Keratinocyte (primary cell): ENCODE measurements around the gene CLPX. TPM values are rescaled to one million over a fixed set of nuclear protein-coding genes. Genes with fewer than 3 reads are reported as not detected.
"Not testable (repeated sequence)": the region's sequence is repeated elsewhere in the genome, so short reads cannot be mapped to it uniquely, and the experiment has no call there.

Experiments used
- DNase-seq: peaks from one replicate; pipeline ENCODE4 v3.0.0-alpha.2; 2011; ENCODE audit warnings: low read depth, missing footprints, low spot score
- FAIRE-seq: peaks from 2 replicates; lab custom pipeline; 2011; peaks lifted over from hg19 to GRCh38; lab: Jason Lieb, UNC
- H2AFZ ChIP-seq: 2 replicates; pipeline ENCODE4 v1.6.0; 2012; ENCODE audit warnings: low read length, control low read depth, inconsistent platforms; ENCODE audit not compliant: control insufficient read depth
- H3K27ac ChIP-seq: 2 replicates; pipeline ENCODE4 v1.5.1; 2011; ENCODE audit warnings: low read length; ENCODE audit not compliant: control insufficient read depth, insufficient read depth
- H3K27me3 ChIP-seq: 3 replicates; pipeline ENCODE4 v1.6.0; 2011; ENCODE audit warnings: low read length; ENCODE audit not compliant: control insufficient read depth, insufficient read depth; ENCODE audit errors: extremely low read depth
- H3K36me3 ChIP-seq, 2 experiments: 2 replicates in 1 of 2; 3 replicates in 1 of 2; pipeline ENCODE4 v1.5.1; 2011; ENCODE audit warnings: low read length in 2 of 2, mild to moderate bottlenecking in 1 of 2; ENCODE audit not compliant: control insufficient read depth in 2 of 2, insufficient read depth in 2 of 2; ENCODE audit errors: extremely low read depth in 1 of 2
- H3K4me1 ChIP-seq: 3 replicates; pipeline ENCODE4 v1.5.1; 2011; ENCODE audit warnings: low read length; ENCODE audit not compliant: control insufficient read depth, insufficient read depth; ENCODE audit errors: extremely low read depth
- H3K4me2 ChIP-seq: 3 replicates; pipeline ENCODE4 v1.6.0; 2011; ENCODE audit warnings: low read depth, low read length; ENCODE audit not compliant: control insufficient read depth, insufficient read depth; ENCODE audit errors: extremely low read depth
- H3K4me3 ChIP-seq, 3 experiments: fragments of 200-600 bp in 1 of 3; sonication (generic) in 1 of 3; 2 replicates in 2 of 3; 3 replicates in 1 of 3; pipeline ENCODE4 v1.5.1; 2011 to 2016; ENCODE audit warnings: low read length in 3 of 3, mild to moderate bottlenecking in 3 of 3, control low read depth in 2 of 3, inconsistent platforms in 1 of 3, low read depth in 1 of 3, mixed read lengths in 1 of 3, mixed run types in 1 of 3, moderate library complexity in 1 of 3; ENCODE audit not compliant: control insufficient read depth in 2 of 3, insufficient read depth in 2 of 3; ENCODE audit errors: extremely low read depth in 1 of 3
- H3K79me2 ChIP-seq: 2 replicates; pipeline ENCODE4 v1.6.0; 2012; ENCODE audit warnings: low read length; ENCODE audit not compliant: control insufficient read depth, insufficient read depth
- H3K9ac ChIP-seq: 3 replicates; pipeline ENCODE4 v1.6.0; 2011; ENCODE audit warnings: low read length; ENCODE audit not compliant: control insufficient read depth, insufficient read depth; ENCODE audit errors: extremely low read depth
- H3K9me1 ChIP-seq: 3 replicates; pipeline ENCODE4 v1.6.0; 2011; ENCODE audit warnings: low read length; ENCODE audit not compliant: control insufficient read depth, insufficient read depth; ENCODE audit errors: extremely low read depth
- H3K9me3 ChIP-seq: 2 replicates; pipeline ENCODE4 v1.5.1; 2012; ENCODE audit warnings: low read depth, low read length; ENCODE audit not compliant: control insufficient read depth
- H4K20me1 ChIP-seq: 3 replicates; pipeline ENCODE4 v1.6.0; 2011; ENCODE audit warnings: low read length; ENCODE audit not compliant: control insufficient read depth, insufficient read depth; ENCODE audit errors: extremely low read depth
- EZH2 ChIP-seq: IDR thresholded peaks from one replicate; pipeline ENCODE4 v1.6.1; 2012; ENCODE audit warnings: inconsistent platforms, mild to moderate bottlenecking, low read length, moderate library complexity
- dilution Hi-C: fragments of 300-500 bp; cut with MboI; formaldehyde crosslinking; loops from one replicate; pipeline ENCODE4 v1.7.0; 2020; ENCODE audit warnings: low sequenced_read_pairs; ENCODE audit not compliant: extremely low pct_ligation_motif_present
- polyA plus RNA-seq, 5 experiments: library from polyadenylated mRNA; depleted of rRNA in 3 of 5; stranded (reverse) in 3 of 5; stranded (forward) in 1 of 5; unstranded in 1 of 5; fragments of >200 nt; gene quantifications; 1 replicate in 1 of 5; 2 replicates in 3 of 5; 3 replicates in 1 of 5; pipeline versions ENCODE4 v1.2.1 to v1.2.3, GENCODE V29; 2011 to 2012; ENCODE audit warnings: missing spikeins in 2 of 5, low read depth in 1 of 5, low replicate concordance in 1 of 5
- TF ChIP-seq, protein P1 (sequence below), 3 experiments: IDR thresholded peaks in 1 of 3; conservative IDR thresholded peaks in 1 of 3; optimal IDR thresholded peaks in 1 of 3; 2 replicates in 2 of 3; 3 replicates in 1 of 3; pipeline versions ENCODE3 to v1.5.1; 2011; ENCODE audit warnings: low read length in 3 of 3, mild to moderate bottlenecking in 3 of 3, moderate library complexity in 2 of 3, control low read depth in 1 of 3, inconsistent platforms in 1 of 3; ENCODE audit not compliant: insufficient read depth in 2 of 3; ENCODE audit errors: extremely low read depth in 1 of 3

The CLPX gene
- polyA plus RNA-seq, 1 donor (not counting 4 experiments of a cell fraction or from before 2014, with no cell fraction given) = 51.5 TPM

DNA sequence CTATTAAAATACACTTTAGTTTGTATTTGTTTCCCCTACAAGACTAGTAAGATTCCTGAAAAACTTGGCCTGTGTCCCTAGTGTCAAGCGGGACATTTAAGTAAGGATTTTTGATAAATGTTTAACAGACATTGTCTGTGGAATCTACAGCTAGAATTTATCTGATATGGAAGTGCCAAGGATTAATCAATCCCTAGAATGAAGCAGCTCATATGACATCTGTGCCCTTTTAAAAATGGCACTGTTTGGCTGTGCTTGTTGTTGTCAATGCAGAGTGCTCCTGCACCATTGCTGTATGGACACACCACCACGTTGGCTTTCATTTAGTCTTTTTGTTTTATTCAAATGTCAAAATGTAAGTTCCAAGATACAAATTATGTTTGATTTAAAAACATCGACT lies 37.2 kb downstream of the CLPX start:
- H3K9me3 ChIP-seq = no peaks in the 10 kb centered on the region
- FAIRE-seq (no peak), DNase-seq (no peak)
- H4K20me1 ChIP-seq = no peaks in the 10 kb centered on the region
- no peak overlapping the region for H3K9ac ChIP-seq
- no peaks in the 10 kb centered on the region for H3K4me1 ChIP-seq
- no peak overlapping the region for H3K27ac ChIP-seq
- no peak overlapping the region for H2AFZ ChIP-seq
- no peaks in the 10 kb centered on the region for H3K27me3 ChIP-seq
- TF ChIP-seq EZH2 = no peak
- TF ChIP-seq, protein P1, sequence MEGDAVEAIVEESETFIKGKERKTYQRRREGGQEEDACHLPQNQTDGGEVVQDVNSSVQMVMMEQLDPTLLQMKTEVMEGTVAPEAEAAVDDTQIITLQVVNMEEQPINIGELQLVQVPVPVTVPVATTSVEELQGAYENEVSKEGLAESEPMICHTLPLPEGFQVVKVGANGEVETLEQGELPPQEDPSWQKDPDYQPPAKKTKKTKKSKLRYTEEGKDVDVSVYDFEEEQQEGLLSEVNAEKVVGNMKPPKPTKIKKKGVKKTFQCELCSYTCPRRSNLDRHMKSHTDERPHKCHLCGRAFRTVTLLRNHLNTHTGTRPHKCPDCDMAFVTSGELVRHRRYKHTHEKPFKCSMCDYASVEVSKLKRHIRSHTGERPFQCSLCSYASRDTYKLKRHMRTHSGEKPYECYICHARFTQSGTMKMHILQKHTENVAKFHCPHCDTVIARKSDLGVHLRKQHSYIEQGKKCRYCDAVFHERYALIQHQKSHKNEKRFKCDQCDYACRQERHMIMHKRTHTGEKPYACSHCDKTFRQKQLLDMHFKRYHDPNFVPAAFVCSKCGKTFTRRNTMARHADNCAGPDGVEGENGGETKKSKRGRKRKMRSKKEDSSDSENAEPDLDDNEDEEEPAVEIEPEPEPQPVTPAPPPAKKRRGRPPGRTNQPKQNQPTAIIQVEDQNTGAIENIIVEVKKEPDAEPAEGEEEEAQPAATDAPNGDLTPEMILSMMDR (optimal IDR thresholded peaks at IDR 0.05 in 1 of 3, IDR thresholded peaks at IDR 0.05 in 1 of 3, conservative IDR thresholded peaks at IDR 0.05 in 1 of 3; ENCODE audit: extremely low read depth in 1 of 3, insufficient read depth in 2 of 3, low read length in 3 of 3) = no peak
- dilution Hi-C loops = no loop called here
- H3K4me2 ChIP-seq = no peak overlapping the region
- peaks cover 0 to 3% of the 10 kb centered on the region in 2 experiments for H3K36me3 ChIP-seq
- no peak overlapping the region for H3K4me3 ChIP-seq
- H3K79me2 ChIP-seq = no peaks in the 10 kb centered on the region
- no peaks in the 10 kb centered on the region for H3K9me1 ChIP-seq

DNA sequence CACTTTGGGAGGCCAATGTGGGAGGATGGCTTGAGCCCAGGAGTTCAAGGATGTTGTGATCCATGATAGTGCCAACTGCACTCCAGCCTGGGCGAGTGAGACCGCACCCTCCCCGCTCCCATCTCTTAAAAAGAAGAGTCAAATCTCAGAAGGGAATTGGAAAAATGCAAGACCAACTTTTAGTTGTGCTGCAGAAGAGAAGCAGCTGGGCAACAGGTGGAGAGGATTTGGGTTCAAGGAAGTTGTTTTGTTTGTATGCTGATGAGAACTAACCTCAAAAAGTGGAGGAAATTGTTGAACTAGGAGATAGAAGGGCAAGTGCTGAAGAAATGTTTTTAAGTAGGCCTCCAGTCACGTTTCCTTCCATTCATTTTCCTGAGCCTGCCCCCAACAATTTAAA lies 38.7 kb downstream of the CLPX start:
- Histone ChIP-seq H3K36me3 (peaks cover 0 to 3% of the 10 kb centered on the region in 2 experiments), H3K79me2 (no peaks in the 10 kb centered on the region), H3K4me2 (no peak overlapping the region)

DNA sequence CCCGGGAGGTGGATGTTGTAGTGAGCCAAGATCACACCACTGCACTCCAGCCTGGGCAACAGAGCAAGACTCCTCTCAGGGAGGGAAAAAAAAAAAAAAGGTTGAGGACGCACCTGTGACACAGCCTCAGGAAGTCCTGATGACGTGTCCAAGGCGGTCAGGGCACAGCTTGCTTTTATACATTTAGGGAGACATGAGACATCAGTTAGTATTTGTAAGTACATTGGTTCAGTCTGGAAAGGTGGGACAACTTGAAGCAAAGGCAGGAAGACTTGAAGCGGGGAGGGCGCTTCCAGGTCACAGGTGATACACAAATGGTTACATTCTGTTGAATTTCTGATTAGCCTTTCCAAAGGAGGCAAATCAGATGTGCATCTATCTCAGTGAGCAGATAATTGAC lies 46.5 kb downstream of the CLPX start:
- H3K9me3 ChIP-seq, H3K79me2 ChIP-seq, H3K36me3 ChIP-seq, H3K9me1 ChIP-seq, FAIRE-seq, H2AFZ ChIP-seq, DNase-seq, H4K20me1 ChIP-seq, H3K27me3 ChIP-seq, H3K4me3 ChIP-seq, H3K4me2 ChIP-seq, H3K9ac ChIP-seq, dilution Hi-C loops, H3K4me1 ChIP-seq, H3K27ac ChIP-seq: not testable (repeated sequence)

More for the DNA sequence above, 38.7 kb downstream of the CLPX start:
- Histone ChIP-seq H3K27ac (no peak overlapping the region), H3K4me3 (no peak overlapping the region), H3K9ac (no peak overlapping the region), H2AFZ (no peak overlapping the region), H3K9me3 (no peaks in the 10 kb centered on the region), H3K27me3 (no peaks in the 10 kb centered on the region), H3K4me1 (no peaks in the 10 kb centered on the region), H3K9me1 (no peaks in the 10 kb centered on the region), H4K20me1 (no peaks in the 10 kb centered on the region)
- no peak for DNase-seq
- dilution Hi-C loops = no loop called here
- TF ChIP-seq, protein P1 (optimal IDR thresholded peaks at IDR 0.05 in 1 of 3, IDR thresholded peaks at IDR 0.05 in 1 of 3, conservative IDR thresholded peaks at IDR 0.05 in 1 of 3; ENCODE audit: extremely low read depth in 1 of 3, insufficient read depth in 2 of 3, low read length in 3 of 3) = no peak
- TF ChIP-seq EZH2 = no peak
- FAIRE-seq = no peak

DNA sequence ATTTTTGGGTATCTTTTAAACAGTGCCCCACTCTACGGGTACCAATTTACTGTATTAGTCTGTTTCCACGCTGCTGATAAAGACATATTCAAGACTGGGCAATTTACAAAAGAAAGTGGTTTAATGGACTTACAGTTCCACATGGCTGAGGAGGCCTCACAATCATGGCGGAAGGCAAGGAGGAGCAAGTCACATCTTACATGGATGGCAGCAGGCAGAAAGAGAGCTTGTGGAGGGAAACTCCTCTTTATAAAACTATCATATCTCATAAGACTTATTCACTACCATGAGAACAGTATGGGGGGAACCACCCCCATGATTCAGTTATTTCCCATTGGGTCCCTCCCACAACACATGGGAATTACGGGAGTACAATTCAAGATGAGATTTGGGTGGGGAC lies 47.2 kb downstream of the CLPX start:
- H3K36me3 ChIP-seq, H3K79me2 ChIP-seq, H3K9ac ChIP-seq, FAIRE-seq, H4K20me1 ChIP-seq, H3K27me3 ChIP-seq, H3K4me2 ChIP-seq, dilution Hi-C loops, H2AFZ ChIP-seq, H3K4me1 ChIP-seq, H3K4me3 ChIP-seq, H3K9me1 ChIP-seq, H3K9me3 ChIP-seq, H3K27ac ChIP-seq, DNase-seq: not testable (repeated sequence)
